ENCODE results near the gene CLSTN2. TPM values are rescaled to one million over a fixed set of nuclear protein-coding genes. Genes with fewer than 3 reads are reported as not detected.

CLSTN2 gene
- total RNA-seq, 1 donor from 2014 or later = 12.9 TPM

DNA sequence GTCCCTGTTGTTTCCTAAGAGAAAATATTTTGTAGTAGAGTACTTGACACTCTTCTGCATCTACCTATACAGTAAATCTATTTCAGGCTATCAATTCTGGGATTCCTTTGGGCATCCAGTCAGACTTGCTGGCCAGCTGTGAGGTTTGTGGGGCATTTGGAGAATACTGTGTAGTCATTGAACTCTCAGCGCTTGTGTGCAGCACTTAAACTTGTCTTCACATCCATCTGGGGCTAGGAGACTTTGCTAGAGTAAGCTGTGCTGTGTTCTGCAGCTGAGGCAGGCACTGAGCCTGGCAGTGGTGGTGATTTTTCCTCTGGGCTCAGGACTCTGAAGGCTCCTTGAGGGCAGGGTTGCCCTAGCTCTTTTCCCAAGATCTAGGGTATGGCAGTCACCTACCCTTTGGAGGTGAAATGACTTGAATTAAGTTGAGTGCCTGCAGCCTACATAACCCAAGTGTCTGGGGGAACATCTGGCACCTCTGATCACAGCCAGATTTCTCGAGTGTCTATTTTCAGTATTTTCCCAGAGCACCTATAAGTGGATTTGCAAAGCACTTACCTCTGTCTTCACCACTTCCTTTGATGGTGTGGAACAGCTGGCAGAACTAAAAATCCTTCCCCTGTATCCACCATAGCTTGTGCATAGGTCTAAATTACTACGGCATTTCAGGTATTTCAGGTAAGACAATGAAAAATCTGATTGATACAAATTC lies 19.3 kb downstream of the CLSTN2 start:
- no peak for DNase-seq (ENCODE audit: extremely low spot score, unreplicated experiment)
- TF ChIP-seq, protein P1, sequence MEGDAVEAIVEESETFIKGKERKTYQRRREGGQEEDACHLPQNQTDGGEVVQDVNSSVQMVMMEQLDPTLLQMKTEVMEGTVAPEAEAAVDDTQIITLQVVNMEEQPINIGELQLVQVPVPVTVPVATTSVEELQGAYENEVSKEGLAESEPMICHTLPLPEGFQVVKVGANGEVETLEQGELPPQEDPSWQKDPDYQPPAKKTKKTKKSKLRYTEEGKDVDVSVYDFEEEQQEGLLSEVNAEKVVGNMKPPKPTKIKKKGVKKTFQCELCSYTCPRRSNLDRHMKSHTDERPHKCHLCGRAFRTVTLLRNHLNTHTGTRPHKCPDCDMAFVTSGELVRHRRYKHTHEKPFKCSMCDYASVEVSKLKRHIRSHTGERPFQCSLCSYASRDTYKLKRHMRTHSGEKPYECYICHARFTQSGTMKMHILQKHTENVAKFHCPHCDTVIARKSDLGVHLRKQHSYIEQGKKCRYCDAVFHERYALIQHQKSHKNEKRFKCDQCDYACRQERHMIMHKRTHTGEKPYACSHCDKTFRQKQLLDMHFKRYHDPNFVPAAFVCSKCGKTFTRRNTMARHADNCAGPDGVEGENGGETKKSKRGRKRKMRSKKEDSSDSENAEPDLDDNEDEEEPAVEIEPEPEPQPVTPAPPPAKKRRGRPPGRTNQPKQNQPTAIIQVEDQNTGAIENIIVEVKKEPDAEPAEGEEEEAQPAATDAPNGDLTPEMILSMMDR (conservative IDR thresholded peaks at IDR 0.05) = no peak
- H3K27me3 Mint-ChIP-seq = peaks cover 6% of the 10 kb centered on the region
- no peak overlapping the region for H3K4me3 Mint-ChIP-seq
- no peaks in the 10 kb centered on the region for H3K9me3 Mint-ChIP-seq
- no peaks in the 10 kb centered on the region for H3K4me1 Mint-ChIP-seq (ENCODE audit: unreplicated experiment)
- H3K36me3 Mint-ChIP-seq = no peaks in the 10 kb centered on the region
- H3K27ac Mint-ChIP-seq = no peak overlapping the region

DNA sequence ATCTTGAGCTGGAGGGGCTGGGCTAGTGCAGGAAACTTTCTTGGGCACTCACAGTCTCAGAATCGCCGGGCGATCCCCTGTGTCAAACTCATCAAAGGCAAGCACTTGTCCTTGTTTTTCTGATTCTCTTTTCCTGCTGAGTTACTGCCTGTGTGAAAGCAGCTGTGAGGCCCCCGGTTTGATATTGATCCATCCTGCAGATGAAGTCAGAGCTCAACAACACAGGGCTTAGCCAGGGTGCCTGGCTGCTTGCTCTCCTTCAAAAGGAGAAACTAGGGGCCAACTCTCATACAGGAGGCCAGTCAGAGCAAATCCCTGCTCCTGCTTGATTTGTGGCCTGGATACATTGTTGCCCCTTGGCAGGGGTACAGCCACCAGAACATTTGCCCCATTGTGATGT lies 22.9 kb downstream of the CLSTN2 start:
- no peak overlapping the region for H3K27ac Mint-ChIP-seq
- no peak overlapping the region for H3K4me3 Mint-ChIP-seq
- H3K9me3 Mint-ChIP-seq = no peaks in the 10 kb centered on the region
- TF ChIP-seq, protein P1 (conservative IDR thresholded peaks at IDR 0.05) = no peak
- peaks cover 12% of the 10 kb centered on the region for H3K27me3 Mint-ChIP-seq
- no peak for DNase-seq (ENCODE audit: extremely low spot score, unreplicated experiment)
- no peaks in the 10 kb centered on the region for H3K36me3 Mint-ChIP-seq
- H3K4me1 Mint-ChIP-seq (ENCODE audit: unreplicated experiment) = no peaks in the 10 kb centered on the region

DNA sequence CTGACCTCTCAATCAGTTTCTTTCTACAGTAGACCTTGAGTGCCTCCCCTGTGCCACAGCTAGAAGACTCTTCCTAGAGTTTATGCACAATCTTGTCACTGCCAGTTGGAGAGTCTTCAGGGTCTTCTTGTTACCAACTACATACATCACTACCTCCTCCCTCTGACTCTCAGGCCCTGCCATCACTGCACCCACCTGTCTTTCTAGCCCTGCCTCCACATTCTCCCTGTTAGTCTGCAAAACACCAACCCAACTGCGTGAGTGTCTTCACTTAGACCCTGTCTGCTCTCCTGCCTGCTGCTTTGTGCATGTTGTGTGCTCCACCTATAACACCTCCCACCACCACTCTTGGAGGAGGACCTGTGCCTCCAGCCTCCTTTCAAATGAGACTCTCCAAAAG lies 34.4 kb downstream of the CLSTN2 start:
- no peak for DNase-seq (ENCODE audit: extremely low spot score, unreplicated experiment)
- no peaks in the 10 kb centered on the region for H3K36me3 Mint-ChIP-seq
- no peaks in the 10 kb centered on the region for H3K9me3 Mint-ChIP-seq

DNA sequence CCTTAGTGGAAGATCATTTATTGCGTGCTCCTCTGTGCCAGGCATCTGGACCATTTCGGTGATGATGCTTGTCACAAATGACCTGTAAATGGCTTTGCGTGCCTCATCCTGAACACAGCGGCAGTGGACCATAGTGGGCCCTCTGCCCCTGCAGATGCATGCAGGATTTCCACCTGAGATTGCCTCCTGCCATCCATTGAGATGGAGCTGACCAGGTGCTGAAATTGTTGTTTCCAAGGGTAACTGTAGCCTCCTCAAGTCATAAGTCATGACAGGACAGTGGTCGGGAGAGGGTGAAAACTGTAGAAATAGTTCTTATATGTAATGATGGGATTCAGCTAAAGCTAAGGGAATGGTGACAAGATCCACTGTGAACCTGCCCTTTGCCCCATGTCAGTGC lies 35.5 kb downstream of the CLSTN2 start:
- H3K27ac Mint-ChIP-seq = no peak overlapping the region
- no peaks in the 10 kb centered on the region for H3K4me1 Mint-ChIP-seq (ENCODE audit: unreplicated experiment)
- H3K36me3 Mint-ChIP-seq = no peaks in the 10 kb centered on the region
- DNase-seq (ENCODE audit: extremely low spot score, unreplicated experiment) = no peak
- no peaks in the 10 kb centered on the region for H3K9me3 Mint-ChIP-seq
- TF ChIP-seq, protein P1 (conservative IDR thresholded peaks at IDR 0.05) = no peak
- H3K27me3 Mint-ChIP-seq = peaks cover 9% of the 10 kb centered on the region
- no peak overlapping the region for H3K4me3 Mint-ChIP-seq

More for the DNA sequence above, 34.4 kb downstream of the CLSTN2 start:
- no peak overlapping the region for H3K27ac Mint-ChIP-seq
- peaks cover 9% of the 10 kb centered on the region for H3K27me3 Mint-ChIP-seq
- no peaks in the 10 kb centered on the region for H3K4me1 Mint-ChIP-seq (ENCODE audit: unreplicated experiment)
- no peak overlapping the region for H3K4me3 Mint-ChIP-seq
- TF ChIP-seq, protein P1 (conservative IDR thresholded peaks at IDR 0.05) = no peak

DNA sequence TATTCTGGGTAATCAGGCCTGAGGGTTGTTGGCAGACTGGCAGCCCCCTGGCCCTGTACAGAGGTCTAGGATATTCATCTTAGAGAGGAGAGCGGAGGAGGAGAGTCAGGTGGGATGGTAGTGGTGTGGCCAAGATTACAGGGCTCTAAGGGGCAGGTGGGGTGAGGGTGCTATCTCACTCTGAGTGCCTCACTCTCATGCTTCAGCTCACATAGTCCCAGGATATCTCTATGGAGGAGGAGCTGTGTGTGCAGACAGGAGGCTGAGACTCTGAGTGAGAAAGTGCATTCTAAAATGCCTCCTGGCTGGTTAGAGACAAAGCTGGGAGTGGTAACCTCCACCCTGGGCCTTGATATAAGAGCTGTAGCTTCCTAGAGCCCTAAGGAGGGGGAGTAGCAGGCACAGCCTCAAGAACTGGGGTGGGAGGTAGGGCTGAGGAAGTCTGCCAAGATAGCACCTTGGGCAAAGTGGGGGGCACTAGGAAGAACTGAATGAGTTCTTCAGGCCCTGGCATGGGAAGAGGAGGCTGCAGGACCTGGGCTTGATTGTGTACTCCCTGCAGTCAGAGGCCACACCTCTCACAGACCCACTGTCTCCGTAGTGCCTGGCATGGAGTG lies 39.9 kb downstream of the CLSTN2 start:
- H3K36me3 Mint-ChIP-seq = no peaks in the 10 kb centered on the region
- DNase-seq (ENCODE audit: extremely low spot score, unreplicated experiment) = no peak

More for the DNA sequence above, 39.9 kb downstream of the CLSTN2 start:
- H3K9me3 Mint-ChIP-seq = no peaks in the 10 kb centered on the region
- no peak overlapping the region for H3K4me3 Mint-ChIP-seq
- H3K27ac Mint-ChIP-seq = no peak overlapping the region
- H3K4me1 Mint-ChIP-seq (ENCODE audit: unreplicated experiment) = no peaks in the 10 kb centered on the region
- H3K27me3 Mint-ChIP-seq = peaks cover 3% of the 10 kb centered on the region
- TF ChIP-seq, protein P1 (conservative IDR thresholded peaks at IDR 0.05) = no peak
